ENCODE data around the gene N4BP2L2. TPM values are rescaled to one million over a fixed set of nuclear protein-coding genes. Genes with fewer than 3 reads are reported as not detected.

The N4BP2L2 gene
- total RNA-seq, 1 donor from 2014 or later, result 135 TPM

DNA sequence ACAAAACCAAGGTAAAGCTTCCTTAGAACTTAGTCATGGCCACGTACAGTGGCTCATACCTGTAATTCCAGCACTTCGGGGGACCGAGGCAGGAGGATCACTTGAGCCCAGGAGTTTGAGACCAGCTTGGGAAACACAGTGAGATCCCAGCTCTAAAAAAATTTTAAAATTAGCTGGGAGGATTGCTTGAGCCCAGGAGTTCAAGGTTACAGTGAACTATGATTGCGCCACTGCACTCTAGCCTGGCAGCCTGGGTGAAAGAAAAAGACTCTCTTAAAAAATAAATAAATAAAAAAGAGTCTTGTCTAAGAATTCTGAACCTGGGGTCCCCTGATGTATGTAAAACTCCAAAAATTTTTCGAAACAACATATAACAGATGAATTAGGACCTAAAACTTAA, 34.9 kb downstream of the N4BP2L2 start:
- Histone ChIP-seq H3K9me3 (ENCODE audit: control insufficient read depth in 3 of 3, low read length in 3 of 3) (no peaks in the 10 kb centered on the region), H3K9ac (ENCODE audit: low read depth in 1 of 3, low read length in 3 of 3) (no peak overlapping the region), H3K4me3 (ENCODE audit: low read length in 3 of 3) (no peak overlapping the region), H3K27ac (ENCODE audit: low read depth, low read length) (no peak overlapping the region), H3K4me1 (ENCODE audit: control insufficient read depth in 3 of 3, insufficient read depth in 3 of 3, low read length in 3 of 3) (no peaks in the 10 kb centered on the region), H3K27me3 (ENCODE audit: control insufficient read depth in 3 of 3, insufficient read depth in 3 of 3, low read length in 3 of 3) (no peaks in the 10 kb centered on the region), H3K36me3 (ENCODE audit: control insufficient read depth in 3 of 3, insufficient read depth in 3 of 3, low read length in 3 of 3) (peaks cover 4 to 21% (median 12%) of the 10 kb centered on the region in 3 donors)

DNA sequence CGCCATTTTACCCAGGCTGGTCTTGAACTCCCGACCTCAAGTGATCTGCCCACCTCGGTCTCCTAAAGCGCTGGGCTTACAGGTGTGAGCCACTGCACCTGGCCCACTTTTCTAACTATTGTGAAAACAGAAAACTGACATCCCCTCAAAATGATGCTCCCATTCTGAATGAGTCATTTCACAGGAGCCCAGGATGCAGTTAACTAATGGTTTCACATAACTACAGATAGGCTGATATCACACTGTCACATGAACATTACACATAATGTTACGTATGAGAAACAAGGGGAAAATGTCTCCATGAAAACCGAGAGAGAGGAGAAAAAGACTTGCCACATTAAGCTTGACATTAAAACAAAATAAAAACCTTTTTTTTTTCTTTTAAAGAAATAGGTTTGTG, 37.5 kb downstream of the N4BP2L2 start:
- H3K27ac ChIP-seq (ENCODE audit: low read depth, low read length), result no peak overlapping the region
- peaks cover 0 to 5% (median 4%) of the 10 kb centered on the region in 3 donors for H3K4me1 ChIP-seq (ENCODE audit: control insufficient read depth in 3 of 3, insufficient read depth in 3 of 3, low read length in 3 of 3)
- no peak overlapping the region for H3K4me3 ChIP-seq (ENCODE audit: low read length in 3 of 3)
- H3K36me3 ChIP-seq (ENCODE audit: control insufficient read depth in 3 of 3, insufficient read depth in 3 of 3, low read length in 3 of 3), result peaks cover 3 to 4% (median 4%) of the 10 kb centered on the region in 3 donors
- H3K9ac ChIP-seq (ENCODE audit: low read depth in 1 of 3, low read length in 3 of 3), result no peak overlapping the region
- no peaks in the 10 kb centered on the region for H3K27me3 ChIP-seq (ENCODE audit: control insufficient read depth in 3 of 3, insufficient read depth in 3 of 3, low read length in 3 of 3)
- no peaks in the 10 kb centered on the region for H3K9me3 ChIP-seq (ENCODE audit: control insufficient read depth in 3 of 3, low read length in 3 of 3)

DNA sequence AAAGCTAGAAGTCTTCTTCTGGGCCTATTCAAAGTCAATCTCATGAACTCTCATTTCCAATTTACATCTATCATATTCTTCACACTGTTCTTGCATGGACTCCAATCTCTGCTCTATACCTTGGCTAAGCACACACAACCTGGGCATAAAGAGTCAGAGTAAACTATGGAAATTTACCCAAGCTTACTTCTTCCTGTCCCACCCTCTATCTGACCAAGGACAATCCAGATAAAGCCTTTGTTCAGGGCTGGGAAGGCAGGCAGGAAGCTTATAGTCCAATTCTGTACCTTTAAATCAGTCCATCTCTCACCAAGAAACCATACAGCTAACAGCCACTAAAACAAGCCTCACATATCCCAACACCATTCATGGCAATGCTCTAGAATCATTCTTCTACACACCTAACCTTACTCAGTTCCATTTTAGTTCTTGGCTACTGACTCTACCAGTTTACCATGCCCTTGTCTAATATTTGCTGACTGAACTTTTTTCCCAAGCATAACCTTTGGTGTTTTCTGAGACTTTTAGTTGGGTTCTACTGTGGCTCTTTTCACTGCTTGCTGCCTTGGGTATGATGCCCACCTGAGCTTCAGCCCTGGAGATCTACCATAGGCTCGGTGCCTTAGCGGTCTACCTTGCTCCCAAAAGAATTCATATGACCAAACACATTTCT, 38.9 kb downstream of the N4BP2L2 start:
- no peaks in the 10 kb centered on the region for H3K9me3 ChIP-seq (ENCODE audit: control insufficient read depth in 3 of 3, low read length in 3 of 3)
- no peaks in the 10 kb centered on the region for H3K36me3 ChIP-seq (ENCODE audit: control insufficient read depth in 3 of 3, insufficient read depth in 3 of 3, low read length in 3 of 3)
- H3K4me3 ChIP-seq (ENCODE audit: low read length in 3 of 3), result no peak overlapping the region
- no peak overlapping the region for H3K9ac ChIP-seq (ENCODE audit: low read depth in 1 of 3, low read length in 3 of 3)
- H3K27ac ChIP-seq (ENCODE audit: low read depth, low read length), result no peak overlapping the region
- no peaks in the 10 kb centered on the region for H3K27me3 ChIP-seq (ENCODE audit: control insufficient read depth in 3 of 3, insufficient read depth in 3 of 3, low read length in 3 of 3)
- H3K4me1 ChIP-seq (ENCODE audit: control insufficient read depth in 3 of 3, insufficient read depth in 3 of 3, low read length in 3 of 3), result peaks cover 0 to 5% (median 4%) of the 10 kb centered on the region in 3 donors

DNA sequence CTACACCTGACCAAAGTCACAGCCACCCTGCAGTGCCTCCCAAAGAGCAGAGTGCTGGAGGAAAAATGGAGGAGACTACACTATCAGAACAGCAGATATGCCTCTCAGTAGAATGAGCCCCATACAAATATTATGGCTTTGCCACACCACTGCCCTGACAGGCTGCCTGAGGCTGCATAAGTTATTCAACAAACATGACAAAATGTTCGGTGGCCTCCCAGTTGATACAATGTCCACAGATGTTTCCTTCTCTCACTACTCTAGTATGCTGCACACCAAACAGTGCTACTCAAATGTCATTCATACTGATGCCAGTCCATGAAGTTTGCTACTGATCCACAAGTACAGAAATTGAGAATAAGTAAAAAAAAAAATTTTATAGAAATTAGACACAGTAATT, 41.0 kb downstream of the N4BP2L2 start:
- no peaks in the 10 kb centered on the region for H3K36me3 ChIP-seq (ENCODE audit: control insufficient read depth in 3 of 3, insufficient read depth in 3 of 3, low read length in 3 of 3)
- H3K9ac ChIP-seq (ENCODE audit: low read depth in 1 of 3, low read length in 3 of 3), result no peak overlapping the region
- H3K4me1 ChIP-seq (ENCODE audit: control insufficient read depth in 3 of 3, insufficient read depth in 3 of 3, low read length in 3 of 3), result peaks cover 0 to 5% (median 4%) of the 10 kb centered on the region in 3 donors
- no peaks in the 10 kb centered on the region for H3K27me3 ChIP-seq (ENCODE audit: control insufficient read depth in 3 of 3, insufficient read depth in 3 of 3, low read length in 3 of 3)
- H3K4me3 ChIP-seq (ENCODE audit: low read length in 3 of 3), result no peak overlapping the region
- H3K9me3 ChIP-seq (ENCODE audit: control insufficient read depth in 3 of 3, low read length in 3 of 3), result no peaks in the 10 kb centered on the region
- H3K27ac ChIP-seq (ENCODE audit: low read depth, low read length), result no peak overlapping the region

DNA sequence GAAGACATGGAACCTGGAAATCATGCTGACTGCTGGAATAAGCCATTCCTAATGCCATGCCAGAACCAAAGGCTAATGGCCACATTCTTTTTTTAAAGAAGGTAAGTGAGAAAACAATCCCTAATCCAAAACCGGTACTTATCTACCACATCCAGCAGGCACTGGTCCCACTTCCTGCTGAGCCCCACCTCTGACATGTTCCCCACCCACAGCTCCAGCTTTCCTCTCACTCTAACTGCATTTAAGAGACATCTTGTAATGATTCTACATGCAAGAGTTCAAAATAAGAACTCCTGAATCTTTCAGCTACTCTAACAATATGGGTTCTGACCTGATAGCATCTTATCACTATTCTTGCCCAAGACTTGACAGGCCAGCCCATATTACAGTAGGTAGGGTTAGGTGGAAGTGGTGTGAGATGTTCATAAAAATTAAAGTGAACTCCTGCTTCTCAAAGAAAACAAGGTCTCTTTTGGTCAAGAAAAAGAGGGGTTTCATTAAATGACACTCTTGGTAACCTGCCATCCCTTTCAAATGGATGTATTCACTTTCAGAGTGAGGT, 41.9 kb downstream of the N4BP2L2 start:
- no peaks in the 10 kb centered on the region for H3K27me3 ChIP-seq (ENCODE audit: control insufficient read depth in 3 of 3, insufficient read depth in 3 of 3, low read length in 3 of 3)
- no peak overlapping the region for H3K27ac ChIP-seq (ENCODE audit: low read depth, low read length)
- no peaks in the 10 kb centered on the region for H3K36me3 ChIP-seq (ENCODE audit: control insufficient read depth in 3 of 3, insufficient read depth in 3 of 3, low read length in 3 of 3)
- peaks cover 0 to 5% (median 4%) of the 10 kb centered on the region in 3 donors for H3K4me1 ChIP-seq (ENCODE audit: control insufficient read depth in 3 of 3, insufficient read depth in 3 of 3, low read length in 3 of 3)
- no peak overlapping the region for H3K9ac ChIP-seq (ENCODE audit: low read depth in 1 of 3, low read length in 3 of 3)
- no peak overlapping the region for H3K4me3 ChIP-seq (ENCODE audit: low read length in 3 of 3)
- no peaks in the 10 kb centered on the region for H3K9me3 ChIP-seq (ENCODE audit: control insufficient read depth in 3 of 3, low read length in 3 of 3)

DNA sequence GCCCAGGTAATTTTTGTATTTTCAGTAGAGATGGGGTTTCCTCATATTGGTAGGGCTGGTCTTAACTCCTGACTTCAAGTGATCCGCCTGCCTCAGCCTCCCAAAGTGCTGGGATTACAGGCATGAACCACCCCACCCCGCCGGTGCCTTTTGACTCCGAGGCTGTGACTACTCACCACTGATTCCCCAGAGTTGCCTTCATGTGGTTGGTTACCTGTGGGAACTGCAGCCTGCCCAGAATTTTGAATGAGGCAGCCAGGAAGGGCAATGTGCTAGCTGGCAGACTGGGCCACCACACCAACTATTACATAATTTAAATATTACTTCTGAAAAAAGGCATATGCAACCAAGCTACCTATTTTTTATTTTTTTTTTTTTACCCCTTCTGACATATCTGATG, 42.8 kb downstream of the N4BP2L2 start:
- Histone ChIP-seq H3K9ac (ENCODE audit: low read depth in 1 of 3, low read length in 3 of 3) (no peak overlapping the region), H3K4me1 (ENCODE audit: control insufficient read depth in 3 of 3, insufficient read depth in 3 of 3, low read length in 3 of 3) (peaks cover 0 to 5% (median 4%) of the 10 kb centered on the region in 3 donors), H3K36me3 (ENCODE audit: control insufficient read depth in 3 of 3, insufficient read depth in 3 of 3, low read length in 3 of 3) (no peaks in the 10 kb centered on the region), H3K9me3 (ENCODE audit: control insufficient read depth in 3 of 3, low read length in 3 of 3) (no peaks in the 10 kb centered on the region), H3K27me3 (ENCODE audit: control insufficient read depth in 3 of 3, insufficient read depth in 3 of 3, low read length in 3 of 3) (no peaks in the 10 kb centered on the region), H3K4me3 (ENCODE audit: low read length in 3 of 3) (no peak overlapping the region), H3K27ac (ENCODE audit: low read depth, low read length) (no peak overlapping the region)

DNA sequence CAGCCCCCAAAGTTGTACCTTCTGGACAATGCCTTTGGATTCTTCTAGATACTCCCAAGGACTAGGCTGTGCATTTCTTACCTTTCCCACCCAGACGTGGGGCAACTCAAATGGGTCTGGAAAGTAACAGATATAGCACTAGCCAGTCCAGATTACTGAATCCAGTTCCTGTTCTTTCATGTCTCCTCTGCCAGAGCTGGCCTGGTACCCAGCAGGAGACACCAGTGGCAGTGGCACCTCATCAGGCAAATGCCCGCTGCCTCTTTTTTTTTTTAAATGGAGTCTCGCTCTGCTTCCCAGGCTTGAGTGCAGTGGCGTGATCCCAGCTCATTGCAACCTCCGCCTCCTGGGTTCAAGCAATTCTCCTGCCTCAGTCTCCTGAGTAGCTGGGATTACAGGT, 43.2 kb downstream of the N4BP2L2 start:
- H3K9me3 ChIP-seq (ENCODE audit: control insufficient read depth in 3 of 3, low read length in 3 of 3), result no peaks in the 10 kb centered on the region
- no peak overlapping the region for H3K4me3 ChIP-seq (ENCODE audit: low read length in 3 of 3)
- H3K9ac ChIP-seq (ENCODE audit: low read depth in 1 of 3, low read length in 3 of 3), result no peak overlapping the region
- H3K27ac ChIP-seq (ENCODE audit: low read depth, low read length), result no peak overlapping the region
- peaks cover 0 to 5% (median 4%) of the 10 kb centered on the region in 3 donors for H3K4me1 ChIP-seq (ENCODE audit: control insufficient read depth in 3 of 3, insufficient read depth in 3 of 3, low read length in 3 of 3)
- no peaks in the 10 kb centered on the region for H3K27me3 ChIP-seq (ENCODE audit: control insufficient read depth in 3 of 3, insufficient read depth in 3 of 3, low read length in 3 of 3)
- H3K36me3 ChIP-seq (ENCODE audit: control insufficient read depth in 3 of 3, insufficient read depth in 3 of 3, low read length in 3 of 3), result no peaks in the 10 kb centered on the region

DNA sequence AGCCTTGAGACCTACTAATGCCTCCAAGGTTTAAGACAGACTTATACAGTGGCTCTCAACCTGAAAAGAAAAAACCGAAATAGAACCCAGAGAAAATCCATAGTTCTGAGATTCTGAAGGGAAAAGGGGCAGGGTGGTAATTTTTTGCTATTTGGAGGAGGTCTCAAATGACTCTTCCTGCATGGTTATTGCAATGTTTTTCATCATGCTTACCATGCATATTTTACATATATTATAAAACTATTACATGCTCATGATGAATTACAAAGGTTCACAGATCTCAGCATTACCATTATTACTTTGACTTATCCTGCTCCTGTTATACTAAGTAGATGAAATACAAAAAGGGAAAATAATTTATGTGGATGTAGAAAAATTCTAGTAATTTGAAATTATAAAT, 47.6 kb downstream of the N4BP2L2 start:
- no peak overlapping the region for H3K4me3 ChIP-seq (ENCODE audit: low read length in 3 of 3)
- peaks cover 0 to 2% (median 0%) of the 10 kb centered on the region in 3 donors for H3K36me3 ChIP-seq (ENCODE audit: control insufficient read depth in 3 of 3, insufficient read depth in 3 of 3, low read length in 3 of 3)
- H3K9me3 ChIP-seq (ENCODE audit: control insufficient read depth in 3 of 3, low read length in 3 of 3), result no peaks in the 10 kb centered on the region

DNA sequence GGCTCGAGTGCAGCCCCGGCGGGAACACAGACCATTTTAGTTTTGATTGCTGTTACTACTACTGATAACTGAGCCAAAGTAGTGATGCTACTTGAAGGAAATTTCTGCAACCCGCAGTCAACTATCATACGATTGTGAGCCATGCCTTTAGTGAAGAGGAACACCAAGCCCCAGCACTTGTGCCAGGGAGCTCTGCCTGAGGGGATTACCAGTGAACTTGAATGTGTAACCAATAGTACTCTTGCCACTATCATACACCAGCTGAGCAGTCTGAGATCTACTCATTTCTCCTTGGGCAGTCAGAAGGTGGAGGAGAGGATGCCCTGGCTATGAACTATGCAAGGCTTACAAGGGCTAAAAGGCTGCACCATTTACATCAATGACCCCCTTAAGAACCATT, 61.7 kb downstream of the N4BP2L2 start:
- Histone ChIP-seq H3K9me3 (ENCODE audit: control insufficient read depth in 3 of 3, low read length in 3 of 3) (no peaks in the 10 kb centered on the region), H3K36me3 (ENCODE audit: control insufficient read depth in 3 of 3, insufficient read depth in 3 of 3, low read length in 3 of 3) (peaks cover 0 to 5% (median 0%) of the 10 kb centered on the region in 3 donors), H3K27ac (ENCODE audit: low read depth, low read length) (peak overlapping the region; percentile 39), H3K4me1 (ENCODE audit: control insufficient read depth in 3 of 3, insufficient read depth in 3 of 3, low read length in 3 of 3) (peaks cover 13 to 31% (median 23%) of the 10 kb centered on the region in 3 donors), H3K9ac (ENCODE audit: low read depth in 1 of 3, low read length in 3 of 3) (no peak overlapping the region), H3K4me3 (ENCODE audit: low read length in 3 of 3) (no peak overlapping the region), H3K27me3 (ENCODE audit: control insufficient read depth in 3 of 3, insufficient read depth in 3 of 3, low read length in 3 of 3) (no peaks in the 10 kb centered on the region)

More for the DNA sequence above, 47.6 kb downstream of the N4BP2L2 start:
- H3K9ac ChIP-seq (ENCODE audit: low read depth in 1 of 3, low read length in 3 of 3), result no peak overlapping the region
- no peaks in the 10 kb centered on the region for H3K27me3 ChIP-seq (ENCODE audit: control insufficient read depth in 3 of 3, insufficient read depth in 3 of 3, low read length in 3 of 3)
- no peak overlapping the region for H3K27ac ChIP-seq (ENCODE audit: low read depth, low read length)
- no peaks in the 10 kb centered on the region for H3K4me1 ChIP-seq (ENCODE audit: control insufficient read depth in 3 of 3, insufficient read depth in 3 of 3, low read length in 3 of 3)

DNA sequence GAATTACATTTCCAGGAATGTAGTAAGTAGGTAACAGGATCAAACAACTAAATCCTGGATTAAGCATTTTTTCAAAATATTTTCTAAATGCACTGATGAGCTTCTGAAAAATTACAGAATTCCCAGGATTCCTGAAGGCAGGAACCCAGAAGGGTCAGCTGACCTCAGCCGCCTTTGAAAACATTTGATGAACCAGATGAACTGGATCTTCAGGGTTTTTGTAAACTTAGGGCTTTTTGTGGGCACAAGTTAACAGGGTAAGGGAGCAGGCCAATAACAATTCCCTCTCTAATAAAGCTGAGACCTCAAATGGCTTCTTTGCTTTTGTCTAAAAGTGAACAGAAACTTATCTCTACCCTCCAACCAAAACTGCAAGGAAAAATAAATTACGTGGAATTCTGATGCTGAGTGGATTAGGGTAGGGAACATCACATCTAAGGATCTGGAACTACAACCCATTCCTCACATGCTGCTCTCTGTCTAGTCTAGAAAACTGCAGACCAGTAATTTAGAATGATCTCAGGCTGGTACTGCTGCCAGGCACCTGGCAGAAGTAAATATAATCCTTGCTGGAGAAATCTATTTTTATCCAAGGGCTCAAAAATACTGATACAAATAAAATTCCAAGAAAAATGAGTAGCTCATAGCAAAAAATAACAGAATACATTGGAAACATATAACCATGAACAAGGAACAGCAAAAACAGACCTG, 62.4 kb downstream of the N4BP2L2 start:
- peaks cover 20 to 38% (median 30%) of the 10 kb centered on the region in 3 donors for H3K4me1 ChIP-seq (ENCODE audit: control insufficient read depth in 3 of 3, insufficient read depth in 3 of 3, low read length in 3 of 3)
- peaks cover 0 to 5% (median 0%) of the 10 kb centered on the region in 3 donors for H3K36me3 ChIP-seq (ENCODE audit: control insufficient read depth in 3 of 3, insufficient read depth in 3 of 3, low read length in 3 of 3)
- no peaks in the 10 kb centered on the region for H3K27me3 ChIP-seq (ENCODE audit: control insufficient read depth in 3 of 3, insufficient read depth in 3 of 3, low read length in 3 of 3)
- H3K4me3 ChIP-seq (ENCODE audit: low read length in 3 of 3), result no peak overlapping the region
- no peaks in the 10 kb centered on the region for H3K9me3 ChIP-seq (ENCODE audit: control insufficient read depth in 3 of 3, low read length in 3 of 3)
- H3K27ac ChIP-seq (ENCODE audit: low read depth, low read length), result peak overlapping the region; percentile 39
- no peak overlapping the region for H3K9ac ChIP-seq (ENCODE audit: low read depth in 1 of 3, low read length in 3 of 3)
